Measurements from ENCODE around the gene PTPRR.

The PTPRR gene

DNA sequence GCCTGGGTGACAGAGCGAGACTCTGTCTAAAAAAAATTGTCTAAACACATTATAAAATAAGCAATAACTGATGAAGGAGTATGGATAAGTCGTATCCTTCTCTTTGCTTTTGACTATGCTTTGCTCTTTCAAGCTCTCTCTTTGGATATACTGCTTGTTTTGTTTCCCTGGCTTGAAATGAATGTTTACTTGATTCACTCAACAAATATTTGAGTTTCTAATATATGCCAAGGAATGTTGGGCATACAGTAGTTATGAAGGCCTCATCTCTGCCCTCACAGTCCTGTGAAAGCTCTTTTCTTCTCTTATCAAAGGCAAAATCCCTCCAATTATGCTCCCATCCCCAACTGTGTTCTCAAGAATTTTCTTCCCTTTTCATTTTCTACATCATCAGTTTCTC lies 123.5 kb downstream of the PTPRR start:
- DNase-seq (ENCODE audit: low read depth) = no peak

DNA sequence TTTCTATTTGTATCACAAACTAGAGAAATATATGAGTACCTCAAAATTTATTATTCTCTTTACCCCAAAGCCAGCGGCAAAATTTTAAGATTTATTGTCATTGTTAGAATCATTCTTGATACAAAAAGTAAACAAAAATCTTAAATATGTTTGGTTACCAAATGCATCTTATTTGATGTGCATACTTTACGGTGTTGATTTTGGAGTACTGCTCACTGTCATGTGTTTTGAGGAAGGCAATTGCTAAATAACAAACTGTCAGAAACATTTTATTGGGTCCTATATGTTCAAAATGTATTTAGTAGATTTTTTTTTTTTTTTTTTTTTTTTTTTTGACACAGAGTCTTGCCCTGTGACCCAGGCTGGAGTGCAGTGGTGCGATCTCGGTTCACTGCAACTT lies 124.9 kb downstream of the PTPRR start:
- no peak for DNase-seq (ENCODE audit: low read depth)

DNA sequence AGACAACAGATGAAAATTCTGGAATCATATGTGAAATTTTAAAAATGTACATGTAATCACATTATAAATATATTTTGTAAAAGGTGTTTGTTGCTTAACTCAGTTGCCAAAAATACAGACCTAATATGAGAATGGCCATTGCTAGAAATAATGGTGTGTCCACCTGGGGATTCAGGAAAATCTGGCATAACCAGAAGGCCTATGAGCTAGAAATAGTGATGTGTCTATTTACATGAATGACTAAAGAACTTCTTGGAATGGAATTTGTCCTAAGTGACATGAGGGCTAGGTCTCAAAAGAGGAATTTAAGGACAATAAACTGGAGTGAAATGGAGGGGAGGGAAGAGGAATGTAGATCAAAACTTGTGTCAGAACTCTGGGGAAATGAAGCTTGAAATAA lies 126.4 kb downstream of the PTPRR start:
- DNase-seq (ENCODE audit: low read depth) = no peak

DNA sequence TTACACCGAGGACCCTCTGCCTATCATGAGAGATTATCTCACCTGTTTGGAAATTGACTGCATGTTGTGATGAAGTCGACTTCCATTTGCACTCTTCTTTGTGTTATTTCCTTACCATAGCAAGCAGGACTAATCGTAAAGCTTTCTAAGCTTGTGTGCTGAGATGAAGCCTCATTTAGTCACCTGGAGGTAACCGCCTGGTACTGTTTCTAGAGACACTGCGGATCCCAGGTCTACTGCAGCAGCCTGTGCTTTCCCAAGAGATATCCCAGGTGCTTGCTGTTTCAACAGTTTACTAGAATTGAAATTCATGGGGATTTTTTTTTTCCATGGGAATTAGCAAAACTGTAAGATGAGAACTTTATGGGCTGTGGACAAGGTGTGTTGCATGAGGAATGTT lies 131.8 kb downstream of the PTPRR start:
- no peak for DNase-seq (ENCODE audit: low read depth)

DNA sequence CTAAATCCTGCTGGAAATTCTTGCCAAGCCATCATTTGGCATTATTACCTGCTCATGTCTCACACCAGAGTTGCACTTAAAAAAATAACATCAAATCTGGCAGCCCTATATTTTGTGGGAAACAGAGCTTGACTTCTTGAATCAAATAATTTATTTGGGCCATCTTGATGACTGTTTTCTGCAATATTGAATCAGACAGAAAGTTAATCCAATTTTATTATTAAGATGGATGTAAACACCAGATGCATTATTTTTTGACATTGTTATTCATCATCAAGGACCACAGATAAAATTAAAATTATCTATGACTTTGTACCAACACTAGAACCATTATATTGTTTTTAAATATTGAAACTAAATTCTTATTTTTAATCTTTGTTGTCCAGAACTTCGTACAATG lies 132.9 kb downstream of the PTPRR start:
- DNase-seq (ENCODE audit: low read depth) = no peak

DNA sequence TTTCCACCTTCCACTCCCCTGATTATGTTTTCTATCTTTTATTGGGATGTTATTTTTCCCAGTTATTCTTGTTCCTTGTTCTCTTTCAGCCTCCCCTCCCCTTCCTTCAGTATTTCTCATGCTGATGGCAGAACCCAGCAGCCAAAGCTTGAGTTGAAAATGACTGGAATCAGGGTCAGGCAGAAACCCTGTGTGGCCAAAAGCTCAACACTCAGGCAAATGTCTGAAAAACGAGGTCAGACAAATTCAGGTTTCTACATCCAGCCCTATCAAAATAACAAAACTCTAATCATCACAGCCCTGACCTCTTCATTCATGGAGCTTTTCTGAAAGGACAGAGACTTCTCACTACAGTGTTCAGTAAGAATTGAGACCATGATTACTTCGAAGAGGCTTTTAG lies 134.6 kb downstream of the PTPRR start:
- DNase-seq (ENCODE audit: low read depth) = no peak

DNA sequence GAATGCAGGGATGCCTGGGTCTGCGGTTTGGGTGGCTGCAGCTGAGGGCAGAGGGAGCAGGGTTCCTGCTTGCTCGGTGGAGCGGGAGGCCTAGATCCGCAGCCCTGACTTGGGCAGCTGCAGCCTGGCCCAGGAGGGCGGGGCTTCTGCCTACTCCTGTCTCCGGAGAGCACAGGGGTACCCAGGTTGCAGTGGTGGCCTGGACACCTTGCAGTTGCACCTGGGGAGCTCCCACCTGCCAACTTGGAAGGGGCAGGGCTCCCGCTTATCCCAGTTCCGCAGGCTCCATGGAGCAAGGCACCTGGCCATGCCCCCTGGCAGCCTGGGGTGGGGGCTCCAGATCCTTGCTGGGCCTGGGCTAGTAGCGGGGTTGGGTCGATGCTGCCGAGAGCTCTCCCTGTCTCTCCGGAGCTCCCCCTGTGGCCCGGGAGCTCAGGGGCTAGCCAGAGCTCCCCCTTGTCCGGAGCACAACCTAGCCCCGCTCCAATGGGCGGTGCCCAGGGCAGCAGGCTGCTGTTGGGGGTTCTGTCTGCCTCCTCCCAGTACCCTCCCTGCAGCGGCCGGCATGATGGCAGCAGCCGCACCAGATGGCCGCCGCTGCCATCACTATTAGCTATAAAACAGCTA lies 136.4 kb downstream of the PTPRR start:
- no peak for DNase-seq (ENCODE audit: low read depth)

DNA sequence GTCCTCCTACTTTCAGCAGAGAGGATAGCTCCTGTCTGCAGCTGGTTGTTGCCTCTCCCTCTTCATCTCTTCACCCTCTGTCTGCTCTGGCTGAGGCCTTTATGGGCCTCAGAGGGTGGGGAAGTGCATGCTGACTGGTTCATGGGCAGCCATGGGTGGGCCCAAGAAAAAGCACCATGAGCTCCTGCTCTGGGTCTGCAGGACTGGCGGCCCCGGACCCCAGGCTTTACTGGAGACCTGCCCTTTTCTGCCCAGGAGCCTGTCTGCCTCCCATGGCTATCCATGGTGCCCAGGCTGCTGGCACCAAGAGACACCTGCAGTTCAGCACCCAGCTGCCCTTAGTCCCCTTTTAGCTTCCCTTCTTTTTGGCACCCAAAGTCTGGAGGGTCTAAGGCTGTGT lies 137.1 kb downstream of the PTPRR start:
- DNase-seq (ENCODE audit: low read depth) = no peak

DNA sequence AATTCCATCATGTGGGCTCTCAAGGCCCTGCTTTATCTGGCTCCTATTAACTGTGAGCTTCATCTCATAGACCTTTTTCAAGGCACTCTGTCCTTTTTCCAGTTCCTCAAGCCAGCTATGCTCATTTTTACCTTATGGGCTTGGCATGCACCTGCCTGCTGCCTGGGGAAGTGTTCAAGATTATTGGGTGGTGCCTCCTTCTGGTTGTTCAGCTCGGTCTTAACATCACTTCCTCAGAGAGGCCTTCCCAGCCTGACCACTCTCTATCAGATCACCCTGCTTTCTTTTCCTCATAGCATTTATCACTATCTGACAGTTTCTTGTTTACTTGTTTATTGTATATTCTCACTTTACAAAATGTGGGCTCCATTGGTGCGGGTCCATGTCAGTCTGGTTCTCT lies 141.3 kb downstream of the PTPRR start:
- DNase-seq (ENCODE audit: low read depth) = no peak

DNA sequence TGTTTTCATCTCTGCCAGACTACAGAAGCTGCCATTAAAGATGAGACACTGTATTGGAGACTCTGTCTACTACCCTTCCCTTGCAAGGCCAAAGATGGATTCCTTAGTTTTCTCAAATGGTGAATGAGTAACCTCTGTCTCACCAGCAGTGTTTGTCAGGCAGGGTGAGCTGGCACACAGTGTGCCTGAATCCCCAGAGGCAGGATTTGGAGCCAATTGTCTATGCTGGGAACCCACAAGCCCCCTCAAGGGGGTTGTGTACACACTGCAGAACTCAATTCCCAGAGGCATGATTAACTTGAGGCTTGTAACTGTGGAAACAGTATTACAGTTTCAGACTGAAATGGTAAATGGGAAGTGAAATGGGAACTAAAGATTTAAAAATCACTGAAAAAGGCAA lies 146.5 kb downstream of the PTPRR start:
- no peak for DNase-seq (ENCODE audit: low read depth)

DNA sequence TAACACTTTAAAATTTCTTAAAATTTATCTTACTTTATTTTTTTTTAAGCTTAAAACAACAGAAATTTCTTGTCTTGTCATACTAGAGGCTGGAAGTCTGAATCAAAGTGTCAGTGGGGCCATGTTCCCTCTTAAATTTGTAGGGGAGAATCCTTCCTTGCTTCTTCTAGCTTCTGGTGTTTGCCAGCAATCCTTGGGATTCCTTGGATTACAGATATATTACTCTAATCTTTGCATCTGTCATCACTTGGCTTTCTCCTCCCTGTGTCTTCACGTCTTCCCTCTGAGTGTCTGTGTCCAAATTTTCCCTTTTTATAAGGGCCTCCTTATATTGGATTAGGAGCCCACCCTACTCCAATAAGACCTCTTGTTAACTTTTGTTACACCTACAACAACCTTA lies 147.7 kb downstream of the PTPRR start:
- no peak for DNase-seq (ENCODE audit: low read depth)

DNA sequence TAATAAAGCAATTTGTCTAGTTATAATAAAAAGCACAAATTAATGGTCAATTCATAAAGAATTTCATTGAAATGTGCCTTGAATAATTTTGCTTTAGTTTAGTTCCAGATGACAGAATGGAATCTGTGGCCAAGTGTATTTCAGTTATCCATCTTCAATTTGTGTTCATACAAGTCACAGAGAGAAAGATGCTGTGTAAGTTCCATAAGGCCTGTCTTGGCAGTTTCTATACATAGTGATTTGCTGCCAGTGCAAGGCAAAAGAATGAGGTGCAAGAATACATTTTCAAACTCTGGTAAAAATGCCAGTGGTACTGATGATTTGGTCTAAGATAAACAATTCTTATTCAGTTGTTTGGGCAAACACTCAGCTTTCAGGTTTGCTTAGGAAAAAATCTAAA lies 149.0 kb downstream of the PTPRR start:
- DNase-seq (ENCODE audit: low read depth) = no peak

DNA sequence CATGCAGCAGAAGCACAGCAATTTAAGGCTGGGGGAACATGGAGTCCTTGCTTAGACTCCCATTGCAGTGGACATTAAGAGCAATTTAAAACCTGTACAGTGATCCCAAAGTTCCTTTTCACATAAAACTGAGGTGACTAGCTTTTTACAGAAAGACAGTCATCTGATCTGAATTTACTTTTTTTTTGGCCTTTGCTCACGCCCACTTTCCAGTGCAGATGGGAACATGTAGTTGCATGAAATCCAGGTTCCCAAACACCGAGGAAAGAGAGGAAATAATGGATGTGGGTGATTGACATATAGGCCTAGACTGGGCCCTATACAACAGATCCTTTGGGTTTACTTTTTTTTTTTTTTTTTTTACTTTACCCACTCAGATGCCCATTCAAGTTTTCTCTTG lies 156.9 kb downstream of the PTPRR start:
- DNase-seq (ENCODE audit: low read depth) = no peak

DNA sequence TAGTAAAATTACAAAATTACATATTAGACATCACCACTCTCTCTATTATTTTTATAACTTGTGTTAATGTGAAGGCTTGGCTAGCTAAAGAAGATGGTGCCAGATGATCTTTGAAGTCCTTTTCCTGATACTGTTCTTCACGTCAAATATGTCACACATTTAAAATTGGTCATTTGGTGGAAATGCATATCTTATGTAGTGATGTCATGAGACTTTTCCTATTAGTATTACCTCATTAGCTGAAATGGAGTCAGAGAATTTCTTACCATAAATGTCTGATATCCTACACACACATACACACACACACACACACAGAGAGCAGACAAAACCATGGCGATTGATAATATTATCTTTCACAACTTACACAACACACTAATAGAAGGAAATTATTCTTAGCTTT lies 158.5 kb downstream of the PTPRR start:
- DNase-seq (ENCODE audit: low read depth) = no peak

DNA sequence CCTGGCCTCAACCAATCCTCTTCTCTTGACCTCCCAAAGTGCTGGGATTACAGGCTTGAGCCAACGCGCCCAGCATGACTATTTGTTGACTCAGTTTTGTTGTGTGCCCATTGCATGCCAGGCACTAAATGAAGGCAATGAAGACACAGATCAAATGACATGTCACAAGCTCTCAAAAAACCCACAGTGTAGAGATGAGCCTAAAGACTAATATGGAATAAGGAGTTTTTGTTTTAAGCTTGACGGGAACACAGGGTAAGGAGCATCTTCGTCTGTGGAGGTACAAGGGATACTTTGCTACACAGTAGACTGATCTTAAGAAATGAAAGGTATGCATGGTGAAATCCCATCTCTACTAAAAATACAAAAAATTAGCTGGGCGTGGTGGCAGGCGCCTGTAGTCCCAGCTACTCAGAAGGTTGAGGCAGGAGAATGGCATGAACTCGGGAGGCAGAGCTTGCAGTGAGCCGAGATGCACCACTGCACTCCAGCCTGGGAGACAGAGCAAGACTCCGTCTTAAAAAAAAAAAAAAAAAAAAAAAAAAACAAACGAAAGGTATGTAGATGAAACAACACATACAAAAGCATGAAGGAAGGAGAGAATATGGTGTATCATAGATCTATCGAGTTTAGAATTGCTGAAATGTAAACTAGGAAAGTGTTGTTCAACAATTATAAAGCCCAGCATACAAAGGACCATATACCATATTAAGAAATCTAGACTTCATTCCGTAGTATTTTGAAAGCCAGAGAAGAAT lies 161.2 kb downstream of the PTPRR start:
- no peak for DNase-seq (ENCODE audit: low read depth)

DNA sequence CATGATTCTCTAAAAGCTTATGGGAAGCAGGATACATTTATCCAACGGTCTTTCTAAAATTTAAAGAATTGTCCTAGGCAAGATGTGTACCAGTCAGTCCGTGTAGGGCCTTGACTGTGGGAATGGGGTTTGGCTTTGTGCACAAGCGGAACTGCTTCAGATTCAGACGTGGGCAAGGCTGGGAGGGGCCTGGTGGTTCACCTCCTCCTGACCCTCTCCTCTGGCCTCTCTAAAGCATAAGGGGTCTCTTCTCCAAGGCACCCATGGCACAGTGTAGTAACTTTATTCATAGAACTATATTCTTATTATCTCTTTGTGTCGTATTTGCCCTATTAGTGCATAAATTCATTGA lies 162.1 kb downstream of the PTPRR start:
- no peak for DNase-seq (ENCODE audit: low read depth)

DNA sequence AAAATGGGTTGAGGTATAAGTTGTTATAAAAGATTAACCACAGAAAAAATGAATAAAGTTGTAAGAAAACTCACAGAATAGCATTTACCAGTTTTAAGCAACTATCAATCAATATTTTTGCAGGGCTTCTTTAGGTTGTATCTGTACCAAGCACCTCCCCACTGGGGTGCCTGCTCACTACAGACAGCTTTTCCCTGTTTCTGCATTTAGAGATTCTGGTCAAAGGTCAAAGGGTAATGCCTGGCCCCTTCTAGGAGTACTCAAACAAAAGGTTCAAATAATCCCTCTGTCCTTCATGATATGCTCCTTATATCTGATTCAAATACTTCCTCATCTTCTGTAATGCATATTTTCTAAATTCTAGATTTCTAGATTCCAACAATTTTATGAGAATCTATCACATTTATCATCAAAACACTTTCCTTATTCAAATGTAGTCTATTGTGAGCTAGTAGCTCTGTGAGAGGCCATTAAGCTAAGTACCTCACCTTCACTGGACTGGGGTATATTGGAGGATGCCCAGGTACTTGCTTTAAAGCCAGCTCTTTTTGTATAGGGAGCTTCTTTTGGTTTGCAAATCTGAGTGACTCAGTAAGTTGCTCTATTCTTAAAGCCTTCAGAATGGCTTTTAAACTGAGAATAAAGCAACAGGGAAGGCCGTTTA lies 162.6 kb downstream of the PTPRR start:
- DNase-seq (ENCODE audit: low read depth) = no peak

DNA sequence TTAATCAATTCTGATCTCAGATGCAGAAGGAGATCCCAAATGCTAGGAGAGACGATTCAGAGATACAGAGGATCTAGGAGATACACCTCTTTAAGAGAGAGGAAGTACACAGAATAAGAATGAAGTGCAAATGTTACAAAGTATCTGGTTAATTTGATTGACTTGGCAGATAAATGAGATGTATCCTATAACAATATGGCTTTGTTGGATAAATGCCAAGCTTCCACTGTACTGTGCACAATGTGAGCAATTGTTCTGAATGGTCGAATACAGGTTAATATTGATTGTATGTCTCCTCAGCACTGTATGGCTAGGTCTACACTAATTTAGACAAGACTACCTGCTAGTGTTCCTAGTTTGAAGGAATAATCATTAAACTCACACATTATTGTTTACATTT lies 163.7 kb downstream of the PTPRR start:
- DNase-seq (ENCODE audit: low read depth) = no peak

DNA sequence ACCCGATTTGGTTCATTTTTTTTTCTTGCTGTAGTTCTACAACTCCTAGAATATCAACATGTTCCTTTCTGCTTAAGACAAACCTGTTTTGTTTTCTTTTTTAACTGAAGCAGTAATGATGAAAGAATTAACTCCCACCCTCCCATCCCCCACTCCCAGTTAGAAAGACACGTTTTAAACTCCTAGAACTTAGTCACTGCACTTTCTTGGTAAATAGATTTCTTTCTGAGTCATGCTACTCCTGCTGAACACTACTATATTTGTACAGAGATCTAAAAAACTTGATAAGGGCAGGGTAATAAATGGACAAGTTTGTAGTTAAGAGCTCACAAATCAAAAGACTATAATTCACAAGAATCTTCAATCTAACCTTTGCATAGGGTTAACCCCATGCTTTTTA lies 164.4 kb downstream of the PTPRR start:
- no peak for DNase-seq (ENCODE audit: low read depth)

DNA sequence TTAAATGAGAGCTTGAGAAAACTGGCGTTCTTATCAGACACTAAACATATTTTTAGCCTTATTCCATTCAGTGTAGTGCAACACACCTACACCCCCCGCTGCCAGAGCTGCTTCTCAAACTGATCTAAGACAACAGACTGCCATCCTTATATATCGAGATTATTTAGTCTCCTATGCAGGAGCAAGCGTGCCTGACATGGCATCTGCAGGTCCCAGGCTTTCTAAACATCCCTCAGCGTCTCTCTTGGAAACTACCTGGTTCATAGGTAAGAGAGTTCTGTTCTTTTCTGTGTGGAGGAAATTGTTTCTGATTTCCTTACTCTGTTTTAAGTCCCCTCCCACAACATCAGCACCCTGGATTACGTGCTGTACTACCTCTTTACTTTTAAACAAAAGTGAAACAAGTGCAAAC lies 166.2 kb downstream of the PTPRR start:
- DNase-seq (ENCODE audit: low read depth) = no peak

DNA sequence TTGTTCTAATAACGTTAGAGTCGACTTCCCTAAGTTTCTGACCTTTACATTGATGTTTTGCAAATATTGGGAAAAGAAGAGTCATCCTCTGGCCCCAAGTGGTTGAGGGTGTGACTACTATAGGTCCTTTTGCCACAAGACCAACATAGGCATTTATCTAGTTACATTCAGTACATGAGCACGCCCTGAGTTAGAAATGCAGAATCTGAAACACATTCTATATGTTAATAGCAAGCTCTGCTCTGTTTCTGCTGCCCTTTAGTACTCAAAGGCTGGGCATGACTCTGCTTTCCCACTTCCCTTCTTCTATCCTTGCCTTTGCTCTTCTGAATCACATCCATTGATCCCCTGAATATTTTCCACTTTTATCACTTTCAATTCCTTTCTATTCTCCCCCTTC lies 168.2 kb downstream of the PTPRR start:
- no peak for DNase-seq (ENCODE audit: low read depth)

DNA sequence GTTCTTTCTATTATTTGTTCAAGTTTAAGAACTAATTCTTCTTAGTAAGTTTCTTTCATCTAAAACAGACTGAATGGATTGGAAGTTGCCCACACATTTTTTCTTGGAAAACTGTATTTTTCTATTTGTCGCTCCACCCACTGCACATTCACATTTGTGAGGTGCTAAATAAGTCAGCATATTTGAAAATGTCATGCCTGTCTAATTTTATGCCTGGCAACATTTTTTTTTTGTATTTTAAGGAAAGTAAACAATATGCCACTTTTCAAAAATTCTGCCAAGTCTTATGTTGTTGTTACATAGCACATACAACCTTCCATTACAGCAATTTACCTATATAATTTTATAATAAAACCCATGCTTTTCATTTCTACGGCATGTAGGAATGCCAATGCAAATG lies 170.6 kb downstream of the PTPRR start:
- DNase-seq (ENCODE audit: low read depth) = no peak

DNA sequence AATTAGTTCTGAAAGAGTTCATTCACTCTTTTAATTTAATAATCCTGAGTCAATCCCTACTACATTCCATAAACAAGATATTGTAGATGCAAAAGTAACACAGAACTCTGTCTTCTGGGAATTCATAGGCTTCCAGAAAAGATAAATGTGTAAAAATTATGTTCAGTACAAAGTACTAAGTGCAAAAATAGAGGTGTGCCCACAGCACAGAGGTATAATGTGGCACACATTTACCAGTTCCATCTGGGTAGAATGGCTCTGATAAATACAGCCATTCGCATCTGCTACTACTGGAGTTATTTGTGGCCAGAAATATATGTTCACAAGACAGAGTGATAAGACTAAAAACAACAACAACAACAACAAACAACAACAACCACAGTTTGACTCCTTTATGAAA lies 171.7 kb downstream of the PTPRR start:
- no peak for DNase-seq (ENCODE audit: low read depth)

All from activated T-helper 9 cell treated with anti-CD3 and anti-CD28 coated beads, Interleukin-2, amount 50 U/mL, for 16 hours (primary cell).